ENCODE measurements around the gene SYCN. TPM values are rescaled to one million over a fixed set of nuclear protein-coding genes. Genes with fewer than 3 reads are reported as not detected.
A peak's percentile ranks its signal among the peaks of the same experiment; 100 is the strongest.

Gene SYCN
- total RNA-seq, 1 donor from 2014 or later, result not detected

DNA sequence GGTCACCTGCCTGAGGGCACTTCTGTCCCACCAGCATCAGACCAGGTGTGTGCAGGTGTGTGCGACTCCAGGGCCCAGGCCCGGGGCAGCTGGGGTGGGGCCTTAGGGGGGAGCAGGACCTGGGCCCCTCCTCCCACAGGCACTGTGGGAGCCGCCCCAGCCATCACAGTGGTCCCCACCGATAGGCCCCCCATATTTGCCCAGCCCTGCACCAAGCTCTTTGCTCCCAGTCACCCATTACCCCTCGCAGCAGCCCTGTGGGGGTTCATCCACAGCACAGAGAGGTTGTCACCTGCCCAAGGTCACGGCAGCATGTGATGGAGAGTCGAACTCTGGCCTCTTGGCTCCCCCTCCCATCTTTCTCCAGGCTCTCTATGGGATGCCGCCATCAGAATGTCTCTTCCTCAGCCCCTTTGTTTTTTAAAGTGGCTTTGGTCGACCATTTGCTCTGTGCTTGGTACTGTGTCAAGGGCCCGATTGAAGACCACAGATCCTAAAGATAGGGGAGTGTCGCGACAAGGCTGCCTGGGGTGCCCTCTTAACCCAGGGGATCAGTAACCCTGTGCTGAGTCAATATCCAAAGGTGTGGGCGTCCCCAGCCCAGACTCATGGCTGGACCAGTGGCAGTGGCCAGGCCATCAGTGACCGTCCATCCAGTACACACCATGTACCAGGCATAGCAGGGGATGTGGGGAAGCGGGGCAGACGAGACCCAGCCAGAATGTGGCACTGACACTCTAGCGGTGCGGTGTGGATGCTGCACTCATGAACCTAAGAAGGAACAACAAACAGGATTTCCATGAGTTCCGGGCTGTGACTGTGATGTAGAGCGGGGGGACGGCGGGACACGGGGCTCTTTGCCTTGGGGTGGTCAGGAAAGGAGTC, 35.6 kb downstream of the SYCN start:
- TF ChIP-seq, protein P1, sequence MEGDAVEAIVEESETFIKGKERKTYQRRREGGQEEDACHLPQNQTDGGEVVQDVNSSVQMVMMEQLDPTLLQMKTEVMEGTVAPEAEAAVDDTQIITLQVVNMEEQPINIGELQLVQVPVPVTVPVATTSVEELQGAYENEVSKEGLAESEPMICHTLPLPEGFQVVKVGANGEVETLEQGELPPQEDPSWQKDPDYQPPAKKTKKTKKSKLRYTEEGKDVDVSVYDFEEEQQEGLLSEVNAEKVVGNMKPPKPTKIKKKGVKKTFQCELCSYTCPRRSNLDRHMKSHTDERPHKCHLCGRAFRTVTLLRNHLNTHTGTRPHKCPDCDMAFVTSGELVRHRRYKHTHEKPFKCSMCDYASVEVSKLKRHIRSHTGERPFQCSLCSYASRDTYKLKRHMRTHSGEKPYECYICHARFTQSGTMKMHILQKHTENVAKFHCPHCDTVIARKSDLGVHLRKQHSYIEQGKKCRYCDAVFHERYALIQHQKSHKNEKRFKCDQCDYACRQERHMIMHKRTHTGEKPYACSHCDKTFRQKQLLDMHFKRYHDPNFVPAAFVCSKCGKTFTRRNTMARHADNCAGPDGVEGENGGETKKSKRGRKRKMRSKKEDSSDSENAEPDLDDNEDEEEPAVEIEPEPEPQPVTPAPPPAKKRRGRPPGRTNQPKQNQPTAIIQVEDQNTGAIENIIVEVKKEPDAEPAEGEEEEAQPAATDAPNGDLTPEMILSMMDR (conservative IDR thresholded peaks at IDR 0.05), result no peak
- peaks cover 14% of the 10 kb centered on the region for H3K4me1 Mint-ChIP-seq (ENCODE audit: unreplicated experiment)
- peak overlapping the region; percentile 79 for H3K27ac Mint-ChIP-seq
- H3K36me3 Mint-ChIP-seq, result no peaks in the 10 kb centered on the region
- no peaks in the 10 kb centered on the region for H3K27me3 Mint-ChIP-seq
- DNase-seq (ENCODE audit: extremely low spot score, unreplicated experiment), result no peak
- H3K4me3 Mint-ChIP-seq, result peak overlapping the region; percentile 47
- no peaks in the 10 kb centered on the region for H3K9me3 Mint-ChIP-seq

GRCh38 chr19:39167461-39168257, 36.4 kb downstream of the SYCN start:
- Mint-ChIP-seq H3K27ac (peak overlapping the region; percentile 56), H3K4me3 (peak overlapping the region; percentile 60), H3K27me3 (no peaks in the 10 kb centered on the region), H3K9me3 (no peaks in the 10 kb centered on the region), H3K36me3 (no peaks in the 10 kb centered on the region), H3K4me1 (ENCODE audit: unreplicated experiment) (peaks cover 21% of the 10 kb centered on the region)
- no peak for DNase-seq (ENCODE audit: extremely low spot score, unreplicated experiment)
- TF ChIP-seq, protein P1 (conservative IDR thresholded peaks at IDR 0.05), result no peak

- Mint-ChIP-seq H3K4me1 (ENCODE audit: unreplicated experiment) (peaks cover 25% of the 10 kb centered on the region), H3K27ac (peak overlapping the region; percentile 56)
- no peak for DNase-seq (ENCODE audit: extremely low spot score, unreplicated experiment)
These were observed 37.3 kb downstream of the SYCN start for GRCh38 chr19:39166571-39167391.

GRCh38 chr19:39165857-39166256, 38.2 kb downstream of the SYCN start:
- Mint-ChIP-seq H3K4me3 (no peak overlapping the region), H3K27me3 (no peaks in the 10 kb centered on the region), H3K9me3 (no peaks in the 10 kb centered on the region), H3K36me3 (no peaks in the 10 kb centered on the region), H3K4me1 (ENCODE audit: unreplicated experiment) (peaks cover 25% of the 10 kb centered on the region), H3K27ac (no peak overlapping the region)
- TF ChIP-seq, protein P1 (conservative IDR thresholded peaks at IDR 0.05), result no peak
- no peak for DNase-seq (ENCODE audit: extremely low spot score, unreplicated experiment)

More at GRCh38 chr19:39166571-39167391, 37.3 kb downstream of the SYCN start:
- TF ChIP-seq, protein P1 (conservative IDR thresholded peaks at IDR 0.05), result no peak
- no peaks in the 10 kb centered on the region for H3K36me3 Mint-ChIP-seq
- H3K4me3 Mint-ChIP-seq, result peak overlapping the region; percentile 60
- H3K9me3 Mint-ChIP-seq, result no peaks in the 10 kb centered on the region
- no peaks in the 10 kb centered on the region for H3K27me3 Mint-ChIP-seq

GRCh38 chr19:39164289-39164688, 39.8 kb downstream of the SYCN start:
- no peaks in the 10 kb centered on the region for H3K27me3 Mint-ChIP-seq
- H3K36me3 Mint-ChIP-seq, result no peaks in the 10 kb centered on the region
- DNase-seq (ENCODE audit: extremely low spot score, unreplicated experiment), result no peak
- H3K4me1 Mint-ChIP-seq (ENCODE audit: unreplicated experiment), result peaks cover 33% of the 10 kb centered on the region
- TF ChIP-seq, protein P1 (conservative IDR thresholded peaks at IDR 0.05), result no peak
- H3K9me3 Mint-ChIP-seq, result no peaks in the 10 kb centered on the region
- no peak overlapping the region for H3K27ac Mint-ChIP-seq
- H3K4me3 Mint-ChIP-seq, result peak overlapping the region; percentile 45
